Iris pigment epithelial cell (primary cell): ENCODE results near the gene ASAP2.
A peak's percentile ranks its signal among the peaks of the same experiment; 100 is the strongest.

ENCODE experiments used
- DNase-seq: peaks from one replicate; pipeline ENCODE4 v3.0.0-alpha.2; 2011; ENCODE audit warnings: low read depth

Gene ASAP2

GRCh38 chr2:9275399-9275798, 68.8 kb downstream of the ASAP2 start:
- no peak for DNase-seq

GRCh38 chr2:9276074-9276473, 69.5 kb downstream of the ASAP2 start:
- no peak for DNase-seq

- DNase-seq, result no peak
Measured at GRCh38 chr2:9276901-9277451, 70.4 kb downstream of the ASAP2 start.

- no peak for DNase-seq
Measured at GRCh38 chr2:9278439-9278838, 71.8 kb downstream of the ASAP2 start.

- no peak for DNase-seq
Measured at GRCh38 chr2:9279426-9279825, 72.8 kb downstream of the ASAP2 start.

DNA sequence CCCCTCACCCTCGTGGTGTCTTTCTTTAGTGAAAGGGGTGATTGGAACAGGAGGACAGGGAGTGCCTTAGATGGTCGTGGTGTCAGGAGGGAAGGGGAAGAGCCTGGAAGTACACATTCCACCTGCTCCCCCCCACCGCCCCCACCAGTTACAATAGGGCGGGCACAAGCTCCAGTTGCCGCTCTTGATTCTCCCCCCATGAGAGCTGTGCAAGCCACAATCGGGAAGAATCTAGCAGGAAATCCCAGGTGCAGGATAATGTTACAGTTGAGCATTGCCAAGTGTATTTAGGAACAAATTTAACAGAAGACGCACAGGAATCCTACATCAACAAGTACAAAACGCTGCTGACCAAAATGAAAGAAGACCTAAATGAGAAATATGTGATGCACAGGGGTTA, 73.6 kb downstream of the ASAP2 start:
- no peak for DNase-seq

GRCh38 chr2:9281145-9281544, 74.5 kb downstream of the ASAP2 start:
- no peak for DNase-seq

- DNase-seq, result no peak
Measured at GRCh38 chr2:9282128-9283112, 75.8 kb downstream of the ASAP2 start.

DNA sequence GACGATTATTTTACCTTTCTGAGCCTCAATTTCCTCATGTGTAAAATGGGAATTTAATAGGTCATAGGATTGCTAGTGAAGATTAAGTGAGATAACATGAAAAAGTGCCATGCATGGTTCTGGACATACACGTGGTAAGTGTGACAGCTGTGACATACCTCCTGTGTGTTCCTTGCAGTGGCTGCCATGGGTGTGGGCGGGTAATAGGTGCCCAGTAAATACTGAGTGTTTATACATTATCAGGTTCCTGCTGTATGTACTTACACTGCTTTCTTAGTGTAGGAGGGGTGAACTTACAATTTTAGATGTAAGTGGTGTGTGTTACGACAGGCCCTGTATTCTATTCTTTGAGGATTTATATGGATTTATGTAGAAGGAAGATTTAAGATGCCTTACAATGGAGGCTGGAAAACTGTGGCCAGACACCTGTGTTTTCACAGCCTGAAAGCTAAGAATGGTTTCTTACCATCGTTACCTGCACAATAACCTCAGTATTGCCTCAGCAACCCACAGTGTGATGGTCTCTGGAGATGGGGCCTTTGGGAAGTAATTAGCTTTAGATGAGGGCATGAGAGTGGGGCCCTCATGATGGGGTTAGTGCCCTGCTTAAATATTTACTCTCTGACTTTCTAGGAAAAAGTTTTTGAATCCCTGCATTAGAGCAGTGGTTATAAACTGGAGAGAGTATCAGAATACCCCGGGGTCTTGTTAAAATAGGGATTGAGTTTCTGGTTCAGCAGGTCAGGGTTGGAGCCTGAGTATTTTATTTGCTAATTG, 78.1 kb downstream of the ASAP2 start:
- DNase-seq, result no peak

- DNase-seq, result no peak
Measured at GRCh38 chr2:9285385-9285920, 78.8 kb downstream of the ASAP2 start.

DNA sequence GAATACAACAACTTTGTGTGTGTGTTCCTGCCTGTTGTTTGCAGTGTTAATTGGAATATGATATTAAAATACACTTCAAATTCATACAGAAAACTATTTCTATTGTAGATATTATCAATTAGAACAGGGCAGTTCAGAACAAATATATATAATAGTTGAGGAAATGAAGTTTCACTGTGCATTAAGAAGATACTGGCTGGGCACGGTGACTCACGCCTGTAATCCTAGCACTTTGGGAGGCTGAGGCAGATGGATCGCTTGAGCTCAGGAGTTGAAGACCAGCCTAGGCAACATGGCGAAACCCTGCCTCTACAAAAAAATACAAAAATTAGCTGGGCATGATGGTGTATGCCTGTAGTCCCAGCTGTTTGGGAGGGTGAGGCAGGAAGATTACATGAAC, 79.3 kb downstream of the ASAP2 start:
- DNase-seq, result peak; percentile 42

DNA sequence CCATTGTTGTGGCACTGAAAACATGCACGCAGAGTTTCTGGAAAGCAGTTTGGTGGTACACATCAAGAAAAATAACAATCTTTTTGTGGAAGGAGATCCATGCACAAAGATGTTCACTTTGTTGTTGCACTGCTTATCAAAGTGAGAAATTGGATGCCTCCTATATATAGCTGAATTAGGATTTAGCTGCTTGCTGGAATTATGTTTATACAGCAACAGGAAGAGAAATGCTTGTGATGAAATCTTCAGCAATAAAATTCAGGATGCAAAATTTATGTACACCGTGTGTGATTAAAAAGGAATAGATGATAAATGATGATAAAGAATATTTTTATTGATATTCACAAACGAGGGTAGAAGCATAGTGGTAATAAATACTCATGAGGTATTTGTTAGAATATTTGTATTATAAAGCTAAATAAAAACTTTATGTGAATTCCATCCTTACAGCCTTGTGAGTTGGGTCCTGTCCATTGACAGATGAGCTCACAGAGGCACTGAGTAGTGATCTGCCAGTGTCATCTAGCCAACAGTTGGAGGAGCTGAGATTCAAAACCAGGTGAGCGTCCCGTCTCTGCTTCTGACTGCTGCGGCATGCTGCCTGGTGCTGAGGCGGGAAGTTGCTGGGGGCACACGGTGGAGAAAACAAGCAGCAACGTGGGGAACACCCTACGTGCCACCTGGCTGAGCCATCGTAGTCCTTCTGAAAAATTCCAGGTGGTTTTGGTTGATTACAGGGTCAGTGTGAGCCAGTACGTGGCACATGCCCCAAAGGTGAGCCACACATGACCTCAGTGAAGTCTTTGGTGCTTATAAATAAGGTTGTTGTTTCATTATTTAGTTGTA, 80.2 kb downstream of the ASAP2 start:
- DNase-seq, result no peak

GRCh38 chr2:9287400-9288045, 80.9 kb downstream of the ASAP2 start:
- DNase-seq, result peak; percentile 97

GRCh38 chr2:9288233-9288632, 81.6 kb downstream of the ASAP2 start:
- DNase-seq, result peak; percentile 88

DNA sequence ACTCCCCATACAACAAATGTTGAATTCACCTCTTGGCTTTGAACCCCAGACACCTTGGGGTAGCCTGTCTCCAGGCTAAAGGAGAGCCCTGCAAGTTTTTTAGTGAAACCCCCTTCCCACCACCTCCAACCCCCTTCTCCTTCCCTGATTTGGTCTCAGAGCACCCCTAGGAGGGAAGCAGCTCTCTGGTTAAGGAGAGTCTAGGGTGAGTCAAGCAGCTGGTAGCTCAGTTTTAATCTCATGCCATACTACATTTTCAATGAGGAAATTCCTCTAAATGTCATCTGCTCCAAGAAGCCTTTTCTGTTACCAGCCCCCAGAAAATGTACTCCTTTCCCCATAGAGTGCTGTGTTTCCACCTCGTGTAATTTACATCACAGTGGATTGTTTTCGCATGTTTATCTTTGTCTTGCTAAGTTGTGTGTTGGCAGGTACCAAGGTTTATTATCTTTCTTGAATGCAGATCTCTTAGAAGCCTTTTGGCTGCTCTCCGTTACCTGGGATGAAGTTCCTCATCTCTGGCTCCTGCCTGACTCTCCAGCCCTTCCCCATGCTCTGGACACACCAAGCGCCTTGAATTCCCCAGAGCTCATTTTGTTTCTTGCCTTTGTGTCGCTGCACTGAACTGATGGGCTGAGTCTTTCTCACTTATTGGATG, 82.2 kb downstream of the ASAP2 start:
- peak; percentile 63 for DNase-seq

DNA sequence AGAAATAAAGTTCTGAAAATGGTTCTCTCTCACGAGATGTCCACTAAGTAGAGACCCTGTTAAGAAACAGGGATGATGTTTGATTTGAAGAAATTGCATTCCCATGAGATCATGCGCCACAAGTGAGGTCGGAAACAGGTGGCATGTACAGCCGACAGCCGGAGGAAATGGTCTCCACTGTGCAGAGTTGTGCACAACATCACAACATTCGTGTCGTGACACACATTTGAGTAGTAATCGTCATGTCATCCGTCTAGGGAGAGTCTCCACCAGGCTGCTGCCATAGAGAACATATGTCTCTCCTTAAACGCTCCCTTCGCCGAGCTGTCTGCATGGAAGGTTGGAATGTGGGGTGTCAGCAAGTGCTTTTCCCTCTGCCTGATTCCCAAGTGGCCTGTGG, 84.7 kb downstream of the ASAP2 start:
- DNase-seq, result no peak

- DNase-seq, result no peak
Measured at GRCh38 chr2:9291866-9292265, 85.3 kb downstream of the ASAP2 start.

DNA sequence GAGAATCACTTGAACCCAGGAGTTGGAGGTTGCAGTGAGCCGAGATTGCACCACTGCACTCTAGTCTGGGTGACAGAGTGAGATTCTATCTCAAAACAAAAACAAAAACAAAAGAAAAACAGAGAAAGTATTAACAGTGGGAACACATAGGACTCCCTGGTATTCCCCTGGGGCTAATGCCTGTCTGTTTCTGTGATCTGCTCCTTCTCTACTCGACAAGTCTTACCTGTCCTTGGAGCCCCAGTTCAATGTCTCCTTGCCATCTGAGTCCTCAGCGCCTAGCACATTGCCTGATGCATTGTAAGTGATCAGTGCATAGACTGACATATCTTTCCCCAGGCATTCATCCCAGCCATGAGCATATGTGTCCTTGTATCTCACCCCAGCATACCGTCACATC, 85.8 kb downstream of the ASAP2 start:
- no peak for DNase-seq

GRCh38 chr2:9294764-9295163, 88.2 kb downstream of the ASAP2 start:
- DNase-seq, result no peak

DNA sequence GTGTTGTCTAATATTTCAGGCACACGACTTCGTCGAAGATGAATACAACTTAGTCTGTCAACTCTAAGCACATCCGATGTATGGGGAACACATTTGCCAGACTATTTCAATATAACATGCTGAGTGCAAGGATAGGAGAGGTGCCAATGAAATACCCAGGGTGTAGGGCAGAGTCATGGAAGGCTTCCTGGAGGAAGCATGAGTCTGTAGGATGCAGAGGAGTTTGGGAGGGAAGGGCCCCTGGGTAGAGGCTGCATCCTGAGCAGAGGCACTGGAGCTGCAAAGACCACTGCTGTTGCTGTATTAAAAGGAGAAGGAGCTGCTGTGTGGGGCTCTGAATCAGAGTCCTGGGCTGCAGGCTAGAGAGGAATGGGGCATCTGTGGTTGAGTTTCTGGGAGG, 89.9 kb downstream of the ASAP2 start:
- no peak for DNase-seq

GRCh38 chr2:9297156-9297555, 90.5 kb downstream of the ASAP2 start:
- DNase-seq, result no peak
